GM19463 (cell line): ENCODE measurements around the gene ADRA2B.

ENCODE experiments used
- ATAC-seq: cut with Tn5 transposase; IDR thresholded peaks from one replicate; pipeline ENCODE4 v1.9.1; 2021; ENCODE audit warnings: mild to moderate bottlenecking, moderate library complexity; ENCODE audit not compliant: unreplicated experiment

ADRA2B gene

DNA sequence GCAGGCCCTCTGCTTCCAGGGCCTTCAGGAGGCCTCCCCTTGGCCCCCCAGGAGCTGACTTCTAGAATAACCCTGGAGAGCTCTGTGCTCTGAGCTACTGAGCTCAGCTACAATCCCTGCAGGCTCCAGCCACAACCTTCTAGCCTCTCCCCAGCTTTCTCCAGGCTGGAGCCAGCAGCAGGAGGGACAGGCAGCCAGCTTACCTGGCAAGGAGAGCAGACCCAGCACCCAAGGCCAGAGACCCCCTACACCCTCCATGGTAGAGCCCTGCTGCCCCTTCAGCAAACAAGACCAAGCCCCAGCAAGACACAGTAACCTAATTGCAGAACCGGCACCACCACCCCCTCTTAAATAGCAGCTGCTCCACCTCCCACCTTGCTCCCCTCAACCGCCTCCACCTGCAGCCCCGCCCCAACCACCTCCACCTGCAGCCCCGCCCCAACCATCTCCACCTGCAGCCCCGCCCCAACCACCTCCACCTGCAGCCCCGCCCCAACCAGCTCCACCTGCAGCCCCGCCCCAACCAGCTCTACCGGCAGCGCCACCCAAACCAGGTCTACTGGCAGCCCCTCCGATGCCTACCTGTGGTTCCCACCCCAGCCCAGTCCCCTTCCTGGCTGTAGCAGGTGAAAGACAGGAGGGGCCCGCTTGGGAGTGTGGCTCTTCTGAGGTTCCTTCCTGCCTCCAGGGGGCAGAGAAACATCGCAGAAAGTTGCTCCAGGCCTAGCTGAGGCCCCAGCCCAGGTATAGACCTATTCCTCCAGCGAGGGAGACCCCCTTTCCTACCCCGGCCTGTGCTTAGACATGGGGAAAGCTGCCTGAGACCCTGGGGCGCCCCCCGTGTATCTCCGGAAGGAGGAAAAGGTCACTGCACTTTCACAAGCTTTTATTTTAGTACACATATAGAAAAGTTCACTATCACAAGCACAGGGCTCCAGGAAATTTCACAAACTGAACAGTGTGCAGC, 22.1 kb upstream of the ADRA2B start, which contains the start of gene ASTL:
TSS of gene ASTL (minus strand) at position 324 of the 967 bp plus-strand sequence. CDS start at position 258, 66 bp downstream.
- ATAC-seq, result peak; percentile 48

DNA sequence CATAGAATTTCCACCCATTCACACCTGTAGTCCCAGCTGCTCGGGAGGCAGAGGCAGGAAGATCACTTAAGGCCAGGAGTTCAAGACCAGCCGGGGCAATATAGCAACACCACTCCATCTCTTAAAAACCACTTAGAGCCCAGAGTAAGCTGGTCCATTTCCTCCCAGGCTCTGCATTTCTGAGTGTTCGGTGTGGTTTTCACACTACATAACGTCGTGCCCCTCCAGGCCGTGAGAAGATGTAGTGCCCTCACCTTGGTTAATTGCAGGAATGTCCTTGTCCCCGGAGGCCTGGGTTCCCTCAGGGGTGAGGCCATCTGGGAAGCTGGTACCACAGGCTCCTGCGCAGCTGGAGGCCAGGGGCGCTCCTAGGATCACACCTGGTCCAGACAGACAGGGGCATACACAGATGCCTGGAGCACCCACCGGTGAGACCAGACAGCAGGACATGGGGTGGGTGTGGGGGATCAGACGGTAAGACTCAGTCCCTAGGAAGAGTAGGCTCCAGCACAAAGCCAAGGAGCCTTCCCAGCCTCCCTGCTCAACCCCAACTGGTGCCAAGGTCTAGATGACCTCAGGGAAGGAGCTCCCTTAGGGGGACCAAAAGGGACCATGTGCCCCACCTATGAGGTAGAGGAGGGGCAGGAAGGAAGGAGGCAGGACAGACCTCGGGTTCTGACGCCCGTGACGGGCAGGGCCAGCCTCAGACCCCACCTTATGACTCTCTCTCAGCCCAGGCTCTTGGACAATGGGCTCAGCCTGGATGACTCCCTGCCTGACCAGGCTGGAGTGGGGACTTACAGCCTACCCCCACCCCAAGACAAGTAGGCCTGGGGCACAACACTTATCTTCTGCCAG, 21.2 kb upstream of the ADRA2B start:
- ATAC-seq, result no peak

DNA sequence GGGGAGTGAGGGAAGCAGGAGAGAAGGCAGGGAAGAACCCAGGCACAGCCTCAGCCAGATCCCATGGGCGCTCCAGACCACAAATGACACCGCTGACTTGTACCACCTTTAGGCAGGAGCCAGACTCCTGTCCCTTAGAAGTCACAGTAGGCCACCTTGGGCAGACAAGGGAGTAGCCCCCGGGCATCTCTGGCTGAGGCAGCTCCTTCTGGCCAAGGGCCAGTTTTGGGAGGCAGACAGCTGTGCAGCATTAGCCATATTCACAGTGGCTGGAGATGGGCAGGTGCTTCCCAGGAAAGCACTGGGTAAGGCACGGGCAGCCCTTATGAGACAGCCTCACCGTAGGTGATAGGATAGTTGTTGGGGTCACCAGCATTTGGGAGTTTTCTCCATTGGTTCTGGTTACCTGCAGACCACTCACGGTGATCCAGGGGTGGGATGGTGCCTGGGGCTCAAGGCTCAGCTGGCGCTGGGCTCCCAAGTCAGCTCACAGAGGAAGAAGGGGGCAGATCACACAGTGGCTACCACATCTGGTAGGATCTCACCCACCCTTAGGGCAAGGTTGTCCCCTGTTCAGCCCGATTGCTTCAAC, 19.9 kb upstream of the ADRA2B start:
- no peak for ATAC-seq

DNA sequence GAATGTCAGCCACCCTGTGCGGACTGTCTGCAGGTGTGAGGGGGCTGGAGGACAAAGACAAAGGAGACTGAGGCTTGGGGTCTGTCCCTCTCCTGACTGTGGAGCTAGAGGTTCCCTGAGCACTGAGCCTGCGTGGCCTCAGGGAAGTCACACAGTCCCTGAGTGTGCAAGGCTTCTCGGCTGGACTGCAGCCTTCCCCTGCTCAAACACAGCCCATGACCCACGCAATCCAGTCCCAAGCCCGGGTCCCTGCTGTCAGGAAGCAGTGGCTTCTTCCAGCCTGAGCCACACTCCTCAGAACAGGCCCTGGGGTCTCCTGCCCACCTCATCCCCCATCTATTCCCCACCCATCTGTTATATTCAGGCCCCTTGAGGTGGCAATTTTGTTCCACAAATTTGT, 19.2 kb upstream of the ADRA2B start:
- ATAC-seq, result no peak

DNA sequence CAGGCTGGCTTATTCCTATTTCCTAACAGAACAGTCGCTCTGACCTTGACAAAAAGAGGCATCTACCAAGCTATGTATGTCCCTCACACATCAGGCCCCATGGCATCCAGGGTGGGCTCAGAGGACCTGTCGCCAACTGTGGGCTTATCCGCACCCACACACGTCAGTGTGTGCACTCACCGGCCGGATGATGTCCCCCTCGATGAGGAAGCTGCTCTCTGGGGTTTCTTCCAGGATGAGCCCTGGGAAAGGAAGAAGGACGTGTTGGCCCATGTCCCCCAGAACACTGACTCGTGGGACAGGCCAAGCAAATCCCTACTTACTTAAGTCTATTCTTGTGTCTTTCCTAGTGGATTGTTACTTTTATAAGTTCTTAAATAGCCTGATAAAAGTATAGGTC, 18.8 kb upstream of the ADRA2B start:
- ATAC-seq, result no peak

DNA sequence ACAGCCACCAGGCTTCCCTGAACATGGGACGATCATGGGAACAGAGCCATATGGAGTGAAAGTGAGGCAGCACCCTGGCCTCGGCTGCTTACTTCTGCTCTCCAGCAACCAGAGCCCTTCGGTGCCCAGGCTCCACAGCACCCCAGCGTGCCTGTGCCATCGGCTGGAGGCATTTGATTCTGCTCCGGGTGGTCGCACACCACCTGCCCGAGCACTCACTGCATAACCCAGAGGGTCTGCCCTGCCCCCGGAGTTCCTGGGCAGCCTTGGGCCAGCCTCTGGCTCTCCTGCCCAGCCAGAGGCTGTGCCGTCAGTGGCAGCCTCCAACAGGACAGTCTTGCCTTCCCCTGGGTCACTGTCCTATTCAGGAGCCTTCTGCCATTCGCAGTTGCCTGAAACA, 18.1 kb upstream of the ADRA2B start:
- ATAC-seq, result no peak

DNA sequence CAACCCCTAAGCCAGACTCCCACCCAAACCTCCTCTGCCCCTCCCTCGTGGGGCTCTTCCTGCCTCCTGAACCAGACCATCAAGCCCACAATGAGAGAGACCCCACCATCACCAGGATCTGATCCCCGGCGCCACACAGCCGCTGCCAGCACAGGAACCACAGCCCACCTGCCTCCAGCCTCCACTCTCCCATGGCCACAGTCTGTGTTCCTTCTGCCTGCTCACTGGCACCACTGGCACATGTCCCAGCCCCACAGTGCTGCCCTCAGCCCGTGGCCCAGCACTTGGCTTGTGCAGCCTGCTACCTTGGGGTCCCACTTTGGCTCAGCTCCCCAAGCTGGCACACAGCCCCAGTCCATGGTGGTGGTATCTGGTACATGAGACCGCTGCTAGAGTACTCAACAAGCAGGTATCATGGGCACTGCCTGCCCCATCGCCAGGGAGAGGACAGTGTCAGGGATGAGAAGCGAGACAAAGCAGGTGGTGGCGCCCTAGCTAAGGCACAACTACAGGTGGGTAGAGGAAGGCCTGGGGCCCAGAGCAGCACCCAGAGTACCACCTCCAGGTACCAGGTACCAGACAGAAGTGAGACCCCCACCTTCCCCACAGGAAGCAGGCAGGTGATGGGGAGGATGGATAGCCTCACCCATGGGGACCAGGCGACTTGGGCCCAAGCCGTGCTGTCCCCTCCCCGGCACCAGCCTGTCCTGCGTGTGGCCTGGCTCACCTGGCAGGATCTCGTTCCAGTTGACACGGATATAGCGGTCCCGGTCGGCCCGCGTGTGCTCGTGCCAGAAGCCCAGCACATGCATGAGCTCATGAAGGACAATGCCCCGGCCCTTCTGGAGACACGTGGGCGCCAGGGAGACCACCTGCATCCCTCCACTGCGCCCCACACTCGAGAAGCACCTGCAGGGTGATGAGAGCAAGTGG, 15.7 kb upstream of the ADRA2B start:
- ATAC-seq, result no peak

DNA sequence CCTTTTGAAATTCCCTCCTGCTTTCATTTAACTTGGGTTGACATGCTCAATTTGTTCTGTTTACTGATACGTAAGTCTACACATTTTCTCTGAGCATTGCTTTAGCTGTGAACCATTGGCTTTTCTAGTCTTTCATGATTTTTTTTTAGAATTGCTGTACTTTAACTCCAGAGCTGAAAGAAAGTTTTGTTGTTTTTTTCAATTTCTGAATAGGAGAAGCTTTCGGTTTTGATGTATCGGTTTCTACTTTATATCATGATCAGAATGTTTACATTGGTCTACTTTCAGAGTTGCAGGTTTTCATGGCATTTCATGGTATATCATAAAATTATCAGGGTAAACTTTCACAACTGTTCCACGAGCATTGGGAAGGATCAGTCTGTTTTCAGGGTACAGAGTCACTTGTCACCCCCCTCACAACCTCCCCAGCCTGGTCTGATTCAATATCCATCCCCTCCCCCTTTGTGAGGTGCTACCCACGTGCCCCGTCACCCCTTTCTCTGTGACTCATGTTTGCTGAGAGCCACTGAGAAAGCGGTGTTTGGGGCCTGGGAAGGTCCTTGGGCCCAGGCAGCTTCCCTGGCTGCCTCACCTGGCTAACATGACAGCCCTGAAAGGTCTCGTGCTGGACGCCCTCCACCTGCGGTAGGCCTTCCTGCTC, 14.9 kb upstream of the ADRA2B start:
- no peak for ATAC-seq

DNA sequence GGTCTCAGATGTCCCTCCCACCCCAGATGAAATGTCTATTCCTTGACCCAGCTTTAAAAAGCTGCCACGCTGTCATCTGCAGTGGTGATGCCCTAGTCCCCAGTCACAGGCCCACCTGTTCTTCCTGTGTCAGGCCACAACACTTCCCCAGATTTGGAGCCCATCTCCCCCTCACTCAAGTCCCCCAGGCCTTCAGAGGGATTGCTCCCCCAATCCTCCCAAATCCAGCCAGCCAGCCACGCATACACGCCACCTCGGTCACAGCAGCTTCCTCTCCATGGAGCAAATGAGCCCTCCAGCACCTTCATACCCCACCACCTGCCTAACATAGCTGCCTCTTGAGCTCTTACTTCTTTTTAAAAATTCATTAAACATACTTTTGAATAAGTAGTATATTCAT, 14.1 kb upstream of the ADRA2B start:
- no peak for ATAC-seq

DNA sequence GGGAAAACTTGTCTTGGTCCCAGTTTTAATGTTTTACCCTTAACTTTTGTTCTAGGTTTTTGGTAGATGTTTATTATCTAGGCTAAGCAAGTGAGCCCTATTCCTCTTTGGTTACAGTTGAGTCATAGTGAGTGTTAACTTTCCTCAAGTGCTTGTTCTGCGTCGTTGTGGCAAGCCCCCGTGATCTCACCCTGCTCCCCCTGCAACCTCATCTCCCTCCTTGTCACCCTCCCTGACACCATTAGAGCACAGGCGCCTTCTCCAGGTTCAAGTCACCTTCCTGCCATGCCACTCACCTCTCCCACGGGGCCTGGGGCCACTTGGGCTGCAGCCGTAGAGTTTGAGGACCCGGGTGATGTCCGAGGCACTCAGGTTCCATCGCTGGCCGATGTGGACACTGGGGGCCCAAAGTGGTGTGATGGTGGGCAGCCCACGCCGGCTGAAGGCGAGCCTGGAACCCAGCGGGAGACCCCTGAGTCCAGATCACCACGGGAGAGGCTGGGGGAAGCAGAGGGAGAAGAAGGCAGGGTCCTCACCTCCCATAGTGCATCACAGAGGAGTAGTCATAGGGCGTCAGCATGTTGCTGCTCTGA, 13.3 kb upstream of the ADRA2B start:
- no peak for ATAC-seq

DNA sequence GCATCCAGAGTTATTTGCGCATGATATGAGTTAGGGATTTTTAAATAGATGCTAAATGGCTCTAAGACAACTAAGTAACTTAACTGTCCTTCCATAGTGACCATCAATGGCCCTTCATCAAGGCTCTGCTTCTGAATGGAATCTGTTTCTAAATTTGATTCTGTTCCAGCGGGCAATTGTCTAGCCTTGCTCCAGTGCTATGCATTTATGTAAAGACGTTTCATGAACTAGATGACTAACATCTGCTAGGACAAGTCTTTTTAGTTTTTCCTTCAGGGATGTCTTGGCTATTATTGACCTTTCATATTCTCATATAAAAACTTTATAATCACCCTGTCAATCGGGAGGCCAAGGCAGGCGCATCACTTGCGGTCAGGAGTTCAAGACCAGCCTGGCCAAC, 12.1 kb upstream of the ADRA2B start:
- no peak for ATAC-seq

DNA sequence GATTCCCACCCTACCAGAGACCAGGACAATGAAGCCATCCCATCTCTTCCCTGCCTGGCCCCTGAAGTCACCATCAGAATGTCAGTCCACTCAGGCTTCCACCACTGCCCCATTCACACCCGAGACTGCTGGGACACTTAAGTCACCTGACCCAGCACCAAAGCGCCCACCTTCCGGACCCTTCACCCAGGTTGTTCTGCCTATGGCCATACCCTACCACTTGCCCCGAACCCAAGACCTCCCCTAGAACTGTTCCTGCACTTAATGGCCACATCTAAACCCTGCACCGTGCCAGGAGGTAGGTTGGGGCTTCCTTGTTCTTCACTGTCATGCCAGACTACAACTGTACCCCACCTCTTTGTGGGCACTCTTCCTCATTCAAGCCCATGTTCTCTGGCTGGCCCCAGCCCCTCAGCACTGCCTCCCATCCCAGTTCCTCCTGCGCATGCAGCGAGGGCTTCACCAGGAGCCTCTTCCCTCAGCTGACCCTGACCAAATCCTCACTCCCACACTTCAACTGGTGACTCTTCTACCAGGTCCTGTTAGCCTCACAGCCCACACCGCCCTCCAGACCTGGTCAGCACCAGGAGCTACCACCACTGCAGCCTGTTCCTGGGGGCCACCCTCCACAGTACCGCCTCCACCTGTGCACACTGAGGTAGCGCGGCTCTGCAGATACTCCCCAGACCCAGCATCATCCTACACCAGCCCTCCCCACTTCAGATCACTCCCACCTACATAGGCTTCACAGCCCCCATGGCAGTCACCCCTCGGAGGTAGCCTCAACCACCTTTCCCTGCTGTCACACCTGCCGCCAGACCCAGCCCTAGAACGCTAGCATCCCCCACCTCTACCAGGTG, 8.3 kb upstream of the ADRA2B start:
- no peak for ATAC-seq

DNA sequence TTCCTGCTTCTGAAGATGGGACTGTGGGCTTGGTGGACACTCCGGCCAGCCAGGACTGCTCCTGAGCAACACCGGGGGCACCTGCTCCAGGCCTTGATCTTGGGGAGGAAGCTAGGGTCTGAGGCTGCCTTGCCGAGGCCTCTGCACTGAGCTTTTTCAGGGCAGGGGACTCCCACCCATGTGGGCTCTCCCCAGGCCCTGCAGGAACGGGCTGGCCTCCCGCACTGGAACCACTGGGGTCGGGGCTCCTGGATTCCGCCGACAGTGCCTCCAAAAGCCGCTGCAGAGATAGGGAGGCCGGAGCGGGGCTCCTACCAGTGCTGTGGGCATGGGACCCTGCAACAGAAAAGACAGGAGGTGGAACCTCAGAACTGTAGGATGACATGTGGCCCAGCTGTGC, 7.6 kb upstream of the ADRA2B start:
- no peak for ATAC-seq

DNA sequence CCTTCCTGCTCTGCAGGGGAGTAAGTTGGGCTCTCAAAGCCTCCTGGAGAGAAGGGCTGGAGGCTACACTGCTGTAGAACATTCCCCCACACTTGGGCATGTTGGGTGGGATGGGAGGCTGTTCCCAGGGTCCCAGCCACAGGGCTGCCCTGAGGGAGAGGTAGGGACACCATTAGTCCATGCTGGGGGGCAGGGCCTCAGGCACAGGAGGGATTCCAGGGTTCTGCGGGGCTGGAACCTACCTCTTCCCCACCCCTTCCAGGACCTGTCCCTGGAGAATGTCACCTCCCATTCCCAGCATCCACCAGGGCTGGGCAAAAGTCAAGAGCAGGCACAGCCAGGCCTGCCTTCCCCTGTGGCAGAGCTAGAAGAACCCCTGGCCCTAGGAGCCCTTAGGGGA, 6.9 kb upstream of the ADRA2B start:
- ATAC-seq, result no peak

DNA sequence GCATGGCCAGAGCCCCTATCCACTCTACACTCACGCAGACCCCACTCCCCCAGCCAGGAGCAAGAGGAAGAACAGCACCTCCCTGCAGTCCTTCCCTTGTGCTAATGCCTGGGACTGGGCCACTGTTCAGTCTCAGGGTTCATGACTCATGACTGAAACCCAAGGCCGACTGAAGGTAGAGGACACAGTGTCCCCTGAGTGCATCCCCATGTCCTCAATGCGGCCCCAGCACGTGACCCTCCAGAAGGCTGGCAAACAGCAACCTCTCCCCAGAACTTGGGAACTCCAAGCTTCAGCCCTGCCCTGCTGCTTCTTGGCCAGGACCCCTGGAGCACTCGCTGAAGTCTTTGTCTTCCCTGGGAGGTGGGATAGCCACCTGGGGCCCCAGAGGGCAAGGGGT, 6.0 kb upstream of the ADRA2B start:
- ATAC-seq, result no peak

DNA sequence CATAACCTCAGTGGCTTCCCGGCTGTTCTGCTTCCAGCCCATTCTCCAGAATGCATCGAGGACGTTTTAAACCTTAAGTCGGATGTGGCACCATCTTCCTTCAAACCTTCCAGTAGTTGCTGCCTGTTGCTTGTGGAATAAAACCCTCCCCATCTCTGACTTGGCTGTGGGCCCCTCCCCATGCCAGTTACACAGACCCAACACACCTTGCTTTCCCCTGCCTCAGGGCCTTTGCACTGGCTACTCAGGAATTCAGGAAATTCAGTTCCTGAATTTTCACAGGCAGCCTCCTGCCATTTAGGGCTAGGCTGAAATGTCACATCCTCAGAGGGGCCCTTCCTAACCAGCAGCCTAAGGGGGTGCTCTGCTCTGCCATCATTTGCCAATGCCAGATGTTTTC, 5.0 kb upstream of the ADRA2B start:
- ATAC-seq, result no peak

DNA sequence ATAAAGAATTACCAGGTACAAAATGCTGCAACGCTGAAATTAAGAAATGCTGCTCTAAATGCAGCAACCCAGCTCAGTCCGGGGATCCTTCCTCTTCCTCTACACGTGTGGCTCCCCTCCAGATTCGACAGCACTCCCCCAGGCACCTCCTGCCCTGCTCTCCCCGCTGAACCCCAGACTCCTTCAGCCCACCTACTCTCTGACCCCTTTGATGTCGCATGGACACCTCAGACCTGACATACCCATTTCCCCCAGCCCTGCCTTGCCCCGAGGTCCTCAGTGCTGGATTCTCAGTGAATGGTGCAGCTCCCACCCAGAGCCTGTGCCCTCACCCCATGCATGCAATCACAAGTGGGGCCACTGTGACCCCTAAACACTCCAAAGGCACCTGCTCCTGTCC, 4.6 kb upstream of the ADRA2B start:
- no peak for ATAC-seq

DNA sequence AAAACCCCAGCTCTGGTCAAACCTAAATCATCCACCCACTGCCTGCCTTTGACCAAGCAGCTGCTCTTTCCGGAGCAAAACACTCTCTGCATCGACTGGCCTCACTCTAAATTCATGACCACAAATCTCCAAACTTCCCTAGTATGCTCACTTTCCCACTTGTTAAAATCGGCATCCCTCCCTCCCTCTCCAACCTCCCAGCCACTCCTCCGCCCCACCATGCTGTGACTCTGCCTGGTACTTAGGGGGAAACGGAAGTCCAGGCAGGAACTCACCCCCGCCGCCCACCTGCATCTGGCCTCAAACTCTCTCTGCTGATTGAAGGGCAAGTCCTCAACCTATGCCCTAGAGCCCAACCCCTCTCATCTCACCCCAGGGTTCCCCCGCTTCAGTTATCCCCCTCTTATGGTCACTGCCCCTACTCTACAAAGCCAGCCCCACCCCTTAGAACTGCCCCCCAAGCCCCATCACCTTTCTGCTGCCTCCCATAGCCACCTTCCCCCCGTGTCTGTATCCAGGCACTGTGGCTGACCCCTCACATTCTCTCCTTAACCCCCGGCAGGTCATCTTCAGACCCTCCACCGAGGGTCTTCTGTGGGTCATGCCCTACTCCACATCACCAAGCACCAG, 3.8 kb upstream of the ADRA2B start:
- ATAC-seq, result no peak
